ENCODE data around the gene AOPEP. TPM values are rescaled to one million over a fixed set of nuclear protein-coding genes. Genes with fewer than 3 reads are reported as not detected.

AOPEP gene
- total and polyA plus RNA-seq, 2 of the 13 experiments (the other 11 are each of a cell fraction or from before 2014, with no cell fraction given), result 22.2 to 41.6 TPM

DNA sequence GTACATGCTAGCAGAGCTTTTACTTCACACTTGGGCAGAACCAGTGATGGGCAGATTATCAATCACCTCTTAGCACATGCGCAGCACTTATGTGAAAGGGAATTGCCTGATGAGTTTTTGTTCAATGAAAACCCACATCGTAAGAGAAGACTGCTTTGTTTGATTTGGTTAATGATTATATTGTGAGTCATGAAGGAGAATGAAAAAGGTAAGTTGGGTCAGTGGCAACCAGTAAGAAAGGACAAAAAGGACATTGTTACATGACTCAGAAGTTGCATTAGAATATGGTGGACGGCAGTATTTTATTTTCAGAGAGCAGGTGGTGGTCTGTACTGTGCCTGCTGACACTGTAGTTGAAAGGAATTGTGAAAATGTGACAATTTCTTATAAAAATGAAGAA is 127.4 kb downstream of the AOPEP start (continued):
- no peak for TF ChIP-seq HNRNPUL1 (IDR thresholded peaks at IDR 0.05; ENCODE audit: low read depth, low read length)
- TF ChIP-seq, protein P1, sequence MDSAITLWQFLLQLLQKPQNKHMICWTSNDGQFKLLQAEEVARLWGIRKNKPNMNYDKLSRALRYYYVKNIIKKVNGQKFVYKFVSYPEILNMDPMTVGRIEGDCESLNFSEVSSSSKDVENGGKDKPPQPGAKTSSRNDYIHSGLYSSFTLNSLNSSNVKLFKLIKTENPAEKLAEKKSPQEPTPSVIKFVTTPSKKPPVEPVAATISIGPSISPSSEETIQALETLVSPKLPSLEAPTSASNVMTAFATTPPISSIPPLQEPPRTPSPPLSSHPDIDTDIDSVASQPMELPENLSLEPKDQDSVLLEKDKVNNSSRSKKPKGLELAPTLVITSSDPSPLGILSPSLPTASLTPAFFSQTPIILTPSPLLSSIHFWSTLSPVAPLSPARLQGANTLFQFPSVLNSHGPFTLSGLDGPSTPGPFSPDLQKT (CRISPR knock-in tag; IDR thresholded peaks at IDR 0.05; ENCODE audit: borderline replicate concordance), result no peak
- no peak for TF ChIP-seq ZNF816 (CRISPR knock-in tag; IDR thresholded peaks at IDR 0.05; ENCODE audit: borderline replicate concordance)
- no peak for TF ChIP-seq HDAC1 (CRISPR knock-in tag; IDR thresholded peaks at IDR 0.05)
- no peak; the same call in 1 of the 2 replicates for TF ChIP-seq POGZ (CRISPR knock-in tag; IDR thresholded peaks at IDR 0.05)
- no peak for TF ChIP-seq NKX3-1 (CRISPR knock-in tag; IDR thresholded peaks at IDR 0.05)
- TF ChIP-seq SRSF9 (IDR thresholded peaks at IDR 0.05; ENCODE audit: borderline replicate concordance, insufficient read depth, low read depth, low read length, poor library complexity, severe bottlenecking), result no peak
- TF ChIP-seq, protein P2, sequence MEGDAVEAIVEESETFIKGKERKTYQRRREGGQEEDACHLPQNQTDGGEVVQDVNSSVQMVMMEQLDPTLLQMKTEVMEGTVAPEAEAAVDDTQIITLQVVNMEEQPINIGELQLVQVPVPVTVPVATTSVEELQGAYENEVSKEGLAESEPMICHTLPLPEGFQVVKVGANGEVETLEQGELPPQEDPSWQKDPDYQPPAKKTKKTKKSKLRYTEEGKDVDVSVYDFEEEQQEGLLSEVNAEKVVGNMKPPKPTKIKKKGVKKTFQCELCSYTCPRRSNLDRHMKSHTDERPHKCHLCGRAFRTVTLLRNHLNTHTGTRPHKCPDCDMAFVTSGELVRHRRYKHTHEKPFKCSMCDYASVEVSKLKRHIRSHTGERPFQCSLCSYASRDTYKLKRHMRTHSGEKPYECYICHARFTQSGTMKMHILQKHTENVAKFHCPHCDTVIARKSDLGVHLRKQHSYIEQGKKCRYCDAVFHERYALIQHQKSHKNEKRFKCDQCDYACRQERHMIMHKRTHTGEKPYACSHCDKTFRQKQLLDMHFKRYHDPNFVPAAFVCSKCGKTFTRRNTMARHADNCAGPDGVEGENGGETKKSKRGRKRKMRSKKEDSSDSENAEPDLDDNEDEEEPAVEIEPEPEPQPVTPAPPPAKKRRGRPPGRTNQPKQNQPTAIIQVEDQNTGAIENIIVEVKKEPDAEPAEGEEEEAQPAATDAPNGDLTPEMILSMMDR (CRISPR knock-in tag; IDR thresholded peaks at IDR 0.05), result no peak
- TF ChIP-seq, protein P3, sequence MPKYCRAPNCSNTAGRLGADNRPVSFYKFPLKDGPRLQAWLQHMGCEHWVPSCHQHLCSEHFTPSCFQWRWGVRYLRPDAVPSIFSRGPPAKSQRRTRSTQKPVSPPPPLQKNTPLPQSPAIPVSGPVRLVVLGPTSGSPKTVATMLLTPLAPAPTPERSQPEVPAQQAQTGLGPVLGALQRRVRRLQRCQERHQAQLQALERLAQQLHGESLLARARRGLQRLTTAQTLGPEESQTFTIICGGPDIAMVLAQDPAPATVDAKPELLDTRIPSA (CRISPR knock-in tag; IDR thresholded peaks at IDR 0.05; ENCODE audit: borderline replicate concordance), result no peak
- TF ChIP-seq WIZ (CRISPR knock-in tag; IDR thresholded peaks at IDR 0.05), result no peak
- TF ChIP-seq KLF16 (CRISPR knock-in tag; IDR thresholded peaks at IDR 0.05), result peak in 1 of 2 experiments; percentile 11; a peak in 1 of 4 replicates
- TF ChIP-seq ZNF547 (CRISPR knock-in tag; IDR thresholded peaks at IDR 0.05), result no peak
- TF ChIP-seq ZNF790 (CRISPR knock-in tag; IDR thresholded peaks at IDR 0.05; ENCODE audit: borderline replicate concordance), result no peak
- TF ChIP-seq TOPORS (CRISPR knock-in tag; IDR thresholded peaks at IDR 0.05), result no peak
- TF ChIP-seq ZNF335 (CRISPR knock-in tag; IDR thresholded peaks at IDR 0.05), result peak; percentile 57
- no peak for TF ChIP-seq ZBTB20 (CRISPR knock-in tag; IDR thresholded peaks at IDR 0.05; ENCODE audit: borderline replicate concordance, low read depth)
- no peak for TF ChIP-seq XBP1 (CRISPR knock-in tag; IDR thresholded peaks at IDR 0.05)
- TF ChIP-seq ZNF432 (CRISPR knock-in tag; IDR thresholded peaks at IDR 0.05; ENCODE audit: borderline replicate concordance), result no peak
- no peak for TF ChIP-seq ZNF788 (CRISPR knock-in tag; IDR thresholded peaks at IDR 0.05; ENCODE audit: borderline replicate concordance)
- TF ChIP-seq TAF15 (IDR thresholded peaks at IDR 0.05; ENCODE audit: low read depth, low read length, poor library complexity, severe bottlenecking), result no peak
- TF ChIP-seq, protein P4, sequence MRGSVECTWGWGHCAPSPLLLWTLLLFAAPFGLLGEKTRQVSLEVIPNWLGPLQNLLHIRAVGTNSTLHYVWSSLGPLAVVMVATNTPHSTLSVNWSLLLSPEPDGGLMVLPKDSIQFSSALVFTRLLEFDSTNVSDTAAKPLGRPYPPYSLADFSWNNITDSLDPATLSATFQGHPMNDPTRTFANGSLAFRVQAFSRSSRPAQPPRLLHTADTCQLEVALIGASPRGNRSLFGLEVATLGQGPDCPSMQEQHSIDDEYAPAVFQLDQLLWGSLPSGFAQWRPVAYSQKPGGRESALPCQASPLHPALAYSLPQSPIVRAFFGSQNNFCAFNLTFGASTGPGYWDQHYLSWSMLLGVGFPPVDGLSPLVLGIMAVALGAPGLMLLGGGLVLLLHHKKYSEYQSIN (CRISPR knock-in tag; IDR thresholded peaks at IDR 0.05; ENCODE audit: borderline replicate concordance), result no peak
- TF ChIP-seq KDM5A (IDR thresholded peaks at IDR 0.05; ENCODE audit: borderline replicate concordance, low read length), result no peak
- no peak for TF ChIP-seq FOXM1 (CRISPR knock-in tag; IDR thresholded peaks at IDR 0.05)
- TF ChIP-seq ZNF782 (CRISPR knock-in tag; IDR thresholded peaks at IDR 0.05; ENCODE audit: borderline replicate concordance), result no peak
- TF ChIP-seq ZNF138 (CRISPR knock-in tag; IDR thresholded peaks at IDR 0.05; ENCODE audit: low read depth), result no peak
- TF ChIP-seq ZNF136 (CRISPR knock-in tag; IDR thresholded peaks at IDR 0.05; ENCODE audit: low read depth), result no peak
- TF ChIP-seq GZF1 (CRISPR knock-in tag; IDR thresholded peaks at IDR 0.05), result no peak
- peak; percentile 46; the same call in 1 of the 2 replicates for TF ChIP-seq ZNF614 (CRISPR knock-in tag; IDR thresholded peaks at IDR 0.05; ENCODE audit: borderline replicate concordance)
